SK-N-SH treated with all-trans-retinoic acid at 6 μM for 48 hours (cell line): ENCODE results near the gene TKTL1.

Source experiments
- ATAC-seq: fragments of 200-7000 bp; cut with Tn5 transposase; 3 replicates; pipeline ENCODE4 v1.9.1; 2020; ENCODE audit warnings: mild to moderate bottlenecking, moderate library complexity
- ARNTL ChIP-seq: fragments of 450-650 bp; formaldehyde crosslinking; IDR thresholded peaks from 2 replicates; pipeline ENCODE4 v1.5.0; 2020; ENCODE audit warnings: low read depth, mild to moderate bottlenecking, moderate library complexity, borderline replicate concordance
- BACH2 ChIP-seq: fragments of 250-450 bp; sonication (Bioruptor Pico); IDR thresholded peaks from 2 replicates; pipeline ENCODE4 v1.9.0; 2021; ENCODE audit warnings: mild to moderate bottlenecking, borderline replicate concordance
- CSDC2 ChIP-seq: fragments of 250-450 bp; sonication (Bioruptor Pico); IDR thresholded peaks from 2 replicates; pipeline ENCODE4 v1.5.0; 2020; ENCODE audit warnings: mild to moderate bottlenecking, moderate library complexity
- GLIS3 ChIP-seq: fragments of 250-450 bp; sonication (Bioruptor Pico); IDR thresholded peaks from 2 replicates; pipeline ENCODE4 v1.5.0; 2020; ENCODE audit warnings: mild to moderate bottlenecking, moderate library complexity
- ISL1 ChIP-seq: fragments of 250-450 bp; sonication (Bioruptor Pico); IDR thresholded peaks from 2 replicates; pipeline ENCODE4 v2.1.2; 2022; ENCODE audit warnings: mild to moderate bottlenecking, moderate library complexity
- OSR1 ChIP-seq: fragments of 250-450 bp; sonication (Bioruptor Pico); IDR thresholded peaks from 2 replicates; pipeline ENCODE4 v1.8.0; 2022; ENCODE audit warnings: moderate library complexity, mild to moderate bottlenecking, inconsistent platforms
- PPARA ChIP-seq: fragments of 250-450 bp; sonication (Bioruptor Pico); IDR thresholded peaks from 2 replicates; pipeline ENCODE4 v1.5.0; 2020; ENCODE audit warnings: mild to moderate bottlenecking, borderline replicate concordance
- RARB ChIP-seq: fragments of 250-450 bp; sonication (Bioruptor Pico); IDR thresholded peaks from 2 replicates; pipeline ENCODE4 v1.8.0; 2021; ENCODE audit warnings: mild to moderate bottlenecking, moderate library complexity
- SNAI2 ChIP-seq: fragments of 250-450 bp; sonication (Bioruptor Pico); IDR thresholded peaks from 2 replicates; pipeline ENCODE4 v1.5.0; 2020; ENCODE audit warnings: mild to moderate bottlenecking, moderate library complexity
- TCF4 ChIP-seq: fragments of 250-450 bp; sonication (Bioruptor Pico); IDR thresholded peaks from 2 replicates; pipeline ENCODE4 v1.8.0; 2021; ENCODE audit warnings: mild to moderate bottlenecking, moderate library complexity, borderline replicate concordance
- TOX ChIP-seq: fragments of 250-450 bp; sonication (Bioruptor Pico); IDR thresholded peaks from 2 replicates; pipeline ENCODE4 v1.8.0; 2021; ENCODE audit warnings: mild to moderate bottlenecking, moderate library complexity, borderline replicate concordance
- ZFP3 ChIP-seq: fragments of 250-450 bp; sonication (Bioruptor Pico); IDR thresholded peaks from 2 replicates; pipeline ENCODE4 v1.5.0; 2020; ENCODE audit warnings: mild to moderate bottlenecking, moderate library complexity
- ZFP30 ChIP-seq: fragments of 450-650 bp; formaldehyde crosslinking; IDR thresholded peaks from 2 replicates; pipeline ENCODE4 v1.5.0; 2022; ENCODE audit warnings: mild to moderate bottlenecking, moderate library complexity
- ZNF565 ChIP-seq: fragments of 450-650 bp; formaldehyde crosslinking; conservative IDR thresholded peaks from 2 replicates; pipeline ENCODE4 v1.5.0; 2020; ENCODE audit warnings: low read depth, mild to moderate bottlenecking, moderate library complexity
- ZNF8 ChIP-seq: fragments of 450-650 bp; formaldehyde crosslinking; IDR thresholded peaks from 2 replicates; pipeline ENCODE4 v1.5.0; 2020; ENCODE audit warnings: mild to moderate bottlenecking, moderate library complexity
- TF ChIP-seq, protein P1 (sequence below): fragments of 250-450 bp; sonication (Bioruptor Pico); IDR thresholded peaks from 2 replicates; pipeline ENCODE4 v1.5.1; 2020; ENCODE audit warnings: low read depth, mild to moderate bottlenecking, moderate library complexity
- TF ChIP-seq, protein P2 (sequence below): fragments of 250-450 bp; sonication (Bioruptor Pico); IDR thresholded peaks from 2 replicates; pipeline ENCODE4 v1.8.0; 2021; ENCODE audit warnings: low read depth, mild to moderate bottlenecking, moderate library complexity, borderline replicate concordance
- TF ChIP-seq, protein P3 (sequence below): fragments of 250-450 bp; sonication (Bioruptor Pico); IDR thresholded peaks from 2 replicates; pipeline ENCODE4 v1.5.0; 2020; ENCODE audit warnings: mild to moderate bottlenecking, moderate library complexity

Gene TKTL1

DNA sequence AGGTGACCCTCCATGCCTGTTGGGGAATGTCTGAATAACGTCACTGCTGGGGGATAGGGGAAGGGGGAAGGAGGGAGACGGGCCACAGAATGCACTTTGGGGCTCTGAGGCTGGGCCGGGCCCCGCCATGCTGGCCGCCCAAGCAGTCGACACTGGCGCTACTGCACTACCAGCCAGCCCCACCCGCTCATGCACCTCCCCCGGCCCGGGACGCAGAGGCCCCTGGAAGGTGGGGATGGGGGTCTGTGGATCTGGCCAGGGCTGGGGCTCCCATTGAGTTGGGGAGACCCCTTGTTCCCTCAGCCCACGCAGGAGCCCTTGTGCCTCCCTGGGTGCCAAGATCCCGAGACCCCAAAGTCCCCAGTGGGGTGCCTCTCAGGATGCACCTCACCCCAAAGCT is 61.0 kb downstream of the TKTL1 start:
- no peak for ATAC-seq
- TF ChIP-seq CSDC2 = no peak
- no peak for TF ChIP-seq BACH2 (CRISPR knock-in tag)
- no peak for TF ChIP-seq SNAI2 (CRISPR knock-in tag)
- TF ChIP-seq RARB (CRISPR knock-in tag) = no peak
- TF ChIP-seq ARNTL (CRISPR knock-in tag) = no peak
- TF ChIP-seq, protein P1, sequence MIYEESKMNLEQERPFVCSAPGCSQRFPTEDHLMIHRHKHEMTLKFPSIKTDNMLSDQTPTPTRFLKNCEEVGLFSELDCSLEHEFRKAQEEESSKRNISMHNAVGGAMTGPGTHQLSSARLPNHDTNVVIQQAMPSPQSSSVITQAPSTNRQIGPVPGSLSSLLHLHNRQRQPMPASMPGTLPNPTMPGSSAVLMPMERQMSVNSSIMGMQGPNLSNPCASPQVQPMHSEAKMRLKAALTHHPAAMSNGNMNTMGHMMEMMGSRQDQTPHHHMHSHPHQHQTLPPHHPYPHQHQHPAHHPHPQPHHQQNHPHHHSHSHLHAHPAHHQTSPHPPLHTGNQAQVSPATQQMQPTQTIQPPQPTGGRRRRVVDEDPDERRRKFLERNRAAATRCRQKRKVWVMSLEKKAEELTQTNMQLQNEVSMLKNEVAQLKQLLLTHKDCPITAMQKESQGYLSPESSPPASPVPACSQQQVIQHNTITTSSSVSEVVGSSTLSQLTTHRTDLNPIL (CRISPR knock-in tag) = no peak
- no peak for TF ChIP-seq ZFP30 (CRISPR knock-in tag)
- TF ChIP-seq PPARA (CRISPR knock-in tag) = no peak
- no peak for TF ChIP-seq TCF4 (CRISPR knock-in tag)
- no peak for TF ChIP-seq GLIS3 (CRISPR knock-in tag)
- TF ChIP-seq ZNF8 = no peak
- no peak for TF ChIP-seq OSR1 (CRISPR knock-in tag)

DNA sequence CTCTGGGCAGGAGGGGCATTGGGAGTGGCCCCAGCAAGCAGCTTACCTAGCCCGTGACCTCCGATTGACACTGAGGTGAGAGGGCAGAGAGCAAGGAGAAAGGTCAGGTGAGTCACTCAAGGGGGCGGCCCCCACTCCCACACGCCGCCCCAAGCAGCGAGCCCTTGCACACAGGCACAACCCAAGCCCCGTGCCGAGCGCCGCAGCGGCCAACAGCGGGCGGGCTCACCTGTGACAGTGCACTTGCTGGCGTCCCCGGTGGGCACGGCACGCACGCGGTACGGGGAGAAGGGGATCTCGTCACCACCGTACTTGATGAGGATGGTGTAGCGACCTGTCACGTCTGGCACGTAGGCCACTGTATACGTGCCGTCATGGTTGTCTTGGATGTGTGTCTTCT is 61.6 kb downstream of the TKTL1 start:
- TF ChIP-seq TOX (CRISPR knock-in tag) = no peak
- no peak for TF ChIP-seq ZNF565 (CRISPR knock-in tag)
- TF ChIP-seq, protein P1 (CRISPR knock-in tag) = no peak
- no peak for TF ChIP-seq CSDC2
- TF ChIP-seq, protein P2, sequence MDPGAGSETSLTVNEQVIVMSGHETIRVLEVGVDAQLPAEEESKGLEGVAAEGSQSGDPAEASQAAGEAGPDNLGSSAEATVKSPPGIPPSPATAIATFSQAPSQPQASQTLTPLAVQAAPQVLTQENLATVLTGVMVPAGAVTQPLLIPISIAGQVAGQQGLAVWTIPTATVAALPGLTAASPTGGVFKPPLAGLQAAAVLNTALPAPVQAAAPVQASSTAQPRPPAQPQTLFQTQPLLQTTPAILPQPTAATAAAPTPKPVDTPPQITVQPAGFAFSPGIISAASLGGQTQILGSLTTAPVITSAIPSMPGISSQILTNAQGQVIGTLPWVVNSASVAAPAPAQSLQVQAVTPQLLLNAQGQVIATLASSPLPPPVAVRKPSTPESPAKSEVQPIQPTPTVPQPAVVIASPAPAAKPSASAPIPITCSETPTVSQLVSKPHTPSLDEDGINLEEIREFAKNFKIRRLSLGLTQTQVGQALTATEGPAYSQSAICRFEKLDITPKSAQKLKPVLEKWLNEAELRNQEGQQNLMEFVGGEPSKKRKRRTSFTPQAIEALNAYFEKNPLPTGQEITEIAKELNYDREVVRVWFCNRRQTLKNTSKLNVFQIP (CRISPR knock-in tag) = no peak
- TF ChIP-seq TCF4 (CRISPR knock-in tag) = no peak
- no peak for TF ChIP-seq GLIS3 (CRISPR knock-in tag)
- TF ChIP-seq, protein P3, sequence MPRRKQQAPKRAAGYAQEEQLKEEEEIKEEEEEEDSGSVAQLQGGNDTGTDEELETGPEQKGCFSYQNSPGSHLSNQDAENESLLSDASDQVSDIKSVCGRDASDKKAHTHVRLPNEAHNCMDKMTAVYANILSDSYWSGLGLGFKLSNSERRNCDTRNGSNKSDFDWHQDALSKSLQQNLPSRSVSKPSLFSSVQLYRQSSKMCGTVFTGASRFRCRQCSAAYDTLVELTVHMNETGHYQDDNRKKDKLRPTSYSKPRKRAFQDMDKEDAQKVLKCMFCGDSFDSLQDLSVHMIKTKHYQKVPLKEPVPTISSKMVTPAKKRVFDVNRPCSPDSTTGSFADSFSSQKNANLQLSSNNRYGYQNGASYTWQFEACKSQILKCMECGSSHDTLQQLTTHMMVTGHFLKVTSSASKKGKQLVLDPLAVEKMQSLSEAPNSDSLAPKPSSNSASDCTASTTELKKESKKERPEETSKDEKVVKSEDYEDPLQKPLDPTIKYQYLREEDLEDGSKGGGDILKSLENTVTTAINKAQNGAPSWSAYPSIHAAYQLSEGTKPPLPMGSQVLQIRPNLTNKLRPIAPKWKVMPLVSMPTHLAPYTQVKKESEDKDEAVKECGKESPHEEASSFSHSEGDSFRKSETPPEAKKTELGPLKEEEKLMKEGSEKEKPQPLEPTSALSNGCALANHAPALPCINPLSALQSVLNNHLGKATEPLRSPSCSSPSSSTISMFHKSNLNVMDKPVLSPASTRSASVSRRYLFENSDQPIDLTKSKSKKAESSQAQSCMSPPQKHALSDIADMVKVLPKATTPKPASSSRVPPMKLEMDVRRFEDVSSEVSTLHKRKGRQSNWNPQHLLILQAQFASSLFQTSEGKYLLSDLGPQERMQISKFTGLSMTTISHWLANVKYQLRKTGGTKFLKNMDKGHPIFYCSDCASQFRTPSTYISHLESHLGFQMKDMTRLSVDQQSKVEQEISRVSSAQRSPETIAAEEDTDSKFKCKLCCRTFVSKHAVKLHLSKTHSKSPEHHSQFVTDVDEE (CRISPR knock-in tag) = no peak
- TF ChIP-seq ISL1 (CRISPR knock-in tag) = no peak
- no peak for TF ChIP-seq ZFP30 (CRISPR knock-in tag)
- TF ChIP-seq RARB (CRISPR knock-in tag) = no peak
- ATAC-seq = no peak

DNA sequence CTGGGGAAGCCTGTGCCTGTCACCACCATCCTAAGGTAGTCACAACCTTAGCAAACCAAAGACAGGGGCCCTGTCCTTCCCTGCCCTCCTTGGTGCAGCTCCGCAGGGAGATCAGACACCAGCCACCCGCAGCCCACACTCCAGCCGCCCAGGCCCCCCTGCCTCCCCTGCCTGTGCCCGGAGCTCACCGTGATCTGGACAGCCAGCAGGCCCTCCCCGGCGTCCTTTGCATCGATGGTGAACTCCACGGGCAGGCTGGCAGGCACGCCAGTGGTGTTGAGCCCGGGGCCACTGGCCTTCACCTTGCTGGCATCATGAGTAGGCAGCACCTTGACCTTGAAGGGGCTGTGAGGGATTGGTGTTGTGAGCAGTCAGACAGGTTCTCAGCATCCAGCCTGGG is 62.4 kb downstream of the TKTL1 start:
- TF ChIP-seq ZFP3 (CRISPR knock-in tag) (no peak), SNAI2 (CRISPR knock-in tag) (no peak), ISL1 (CRISPR knock-in tag) (no peak), CSDC2 (no peak), GLIS3 (CRISPR knock-in tag) (no peak), ZFP30 (CRISPR knock-in tag) (no peak), RARB (CRISPR knock-in tag) (no peak)
- TF ChIP-seq, protein P3 (CRISPR knock-in tag) = no peak
- ATAC-seq = no peak
